Cardiac fibroblast (primary cell): ENCODE data around the gene TIMM10.

Source experiments
- DNase-seq, 2 donors: peaks; one replicate each; pipeline versions ENCODE4 v3.0.0 to v3.0.0-alpha.2; 2010; ENCODE audit warnings: low read depth in 2 of 2
- H3K4me3 ChIP-seq, 2 donors: replicated peaks in 1 of 2; 1 replicate in 1 of 2; 2 replicates in 1 of 2; pipeline ENCODE4 v1.5.1; 2011; ENCODE audit warnings: low read depth in 2 of 2, low read length in 2 of 2, mild to moderate bottlenecking in 2 of 2, moderate library complexity in 1 of 2
- TF ChIP-seq, protein P1 (sequence below): IDR thresholded peaks from one replicate; pipeline ENCODE4 v1.5.1; 2011; ENCODE audit warnings: low read depth, mild to moderate bottlenecking, low read length, inconsistent platforms

The TIMM10 gene

DNA sequence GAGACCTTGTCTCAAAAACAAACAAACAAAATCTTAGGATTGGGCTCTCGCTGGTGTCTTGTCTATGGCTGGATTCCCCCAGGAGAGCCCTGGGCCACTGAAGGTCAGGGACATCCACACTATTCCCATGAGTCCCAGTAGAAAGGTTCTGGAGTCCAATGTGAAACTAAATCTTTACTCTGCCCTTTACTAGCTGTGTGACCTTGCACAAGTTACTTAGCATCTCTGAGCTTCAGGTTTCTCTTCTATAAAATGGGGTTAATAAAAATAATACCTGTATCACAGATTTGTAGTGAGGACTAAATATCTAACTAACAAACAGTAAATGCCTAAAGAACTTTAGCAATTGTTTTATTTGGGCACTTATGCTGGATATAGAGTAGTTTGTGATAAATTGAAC lies 24.0 kb downstream of the TIMM10 start:
- DNase-seq: no peak
- no peak overlapping the region for H3K4me3 ChIP-seq
- TF ChIP-seq, protein P1, sequence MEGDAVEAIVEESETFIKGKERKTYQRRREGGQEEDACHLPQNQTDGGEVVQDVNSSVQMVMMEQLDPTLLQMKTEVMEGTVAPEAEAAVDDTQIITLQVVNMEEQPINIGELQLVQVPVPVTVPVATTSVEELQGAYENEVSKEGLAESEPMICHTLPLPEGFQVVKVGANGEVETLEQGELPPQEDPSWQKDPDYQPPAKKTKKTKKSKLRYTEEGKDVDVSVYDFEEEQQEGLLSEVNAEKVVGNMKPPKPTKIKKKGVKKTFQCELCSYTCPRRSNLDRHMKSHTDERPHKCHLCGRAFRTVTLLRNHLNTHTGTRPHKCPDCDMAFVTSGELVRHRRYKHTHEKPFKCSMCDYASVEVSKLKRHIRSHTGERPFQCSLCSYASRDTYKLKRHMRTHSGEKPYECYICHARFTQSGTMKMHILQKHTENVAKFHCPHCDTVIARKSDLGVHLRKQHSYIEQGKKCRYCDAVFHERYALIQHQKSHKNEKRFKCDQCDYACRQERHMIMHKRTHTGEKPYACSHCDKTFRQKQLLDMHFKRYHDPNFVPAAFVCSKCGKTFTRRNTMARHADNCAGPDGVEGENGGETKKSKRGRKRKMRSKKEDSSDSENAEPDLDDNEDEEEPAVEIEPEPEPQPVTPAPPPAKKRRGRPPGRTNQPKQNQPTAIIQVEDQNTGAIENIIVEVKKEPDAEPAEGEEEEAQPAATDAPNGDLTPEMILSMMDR: no peak

DNA sequence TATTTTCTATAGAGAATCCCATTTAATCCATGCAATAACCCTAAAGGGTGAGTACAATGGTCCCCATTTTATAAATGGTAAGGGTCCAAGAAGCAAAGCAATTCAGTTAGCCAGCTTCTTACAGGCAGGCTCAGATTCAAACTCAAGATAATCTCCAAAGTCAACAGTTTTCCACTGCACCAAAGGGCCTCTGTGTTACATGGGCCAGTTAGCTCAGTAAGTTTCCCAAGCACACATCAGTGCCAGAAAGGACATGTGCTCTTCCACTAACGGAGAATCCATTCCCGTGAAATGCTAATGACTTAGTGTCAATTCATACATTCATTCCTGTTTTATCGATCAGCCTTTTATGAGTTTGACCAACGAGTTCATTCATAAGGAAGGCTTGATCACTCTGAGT lies 26.0 kb downstream of the TIMM10 start:
- no peak for DNase-seq
- H3K4me3 ChIP-seq: no peak overlapping the region
- TF ChIP-seq, protein P1: no peak

DNA sequence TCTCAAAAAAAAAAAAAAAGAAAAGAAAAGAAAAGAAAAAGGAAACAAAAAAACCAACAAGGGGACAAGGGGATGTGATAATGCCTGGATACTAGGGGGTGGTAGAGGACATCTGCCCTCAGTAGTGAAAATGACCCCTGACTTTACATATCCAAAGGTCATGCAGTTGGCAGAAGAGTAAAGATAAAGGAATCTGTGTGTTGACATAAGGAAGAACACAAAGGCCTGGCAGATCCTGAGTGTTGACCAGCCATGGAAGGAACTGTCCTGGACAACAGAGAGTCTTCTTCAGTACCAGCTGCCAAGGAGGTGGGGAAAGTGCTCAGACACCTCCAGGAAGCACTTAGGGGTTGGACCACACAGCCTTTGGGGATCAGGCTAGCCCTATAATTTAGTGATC lies 27.7 kb downstream of the TIMM10 start:
- DNase-seq: no peak
- TF ChIP-seq, protein P1: no peak

DNA sequence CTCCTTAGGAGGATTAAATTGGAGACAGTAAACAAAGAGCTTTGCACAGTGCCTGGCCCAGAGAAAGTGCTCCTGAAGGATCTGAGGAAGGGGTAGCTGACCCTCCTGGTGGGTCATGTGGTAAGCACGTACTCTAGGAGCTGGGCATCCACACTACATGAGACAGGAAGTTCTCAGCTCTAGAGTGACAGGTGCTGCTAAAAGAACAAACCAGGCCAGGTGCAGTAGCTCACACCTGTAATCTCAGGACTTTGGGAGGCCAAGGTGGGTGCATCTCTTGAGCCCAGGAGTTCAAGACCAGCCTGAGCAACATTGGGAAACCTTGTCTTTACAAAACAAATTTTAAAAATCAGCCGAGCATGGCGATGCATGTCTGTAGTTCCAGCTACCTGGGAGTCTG lies 28.2 kb downstream of the TIMM10 start:
- TF ChIP-seq, protein P1: no peak
- no peak overlapping the region for H3K4me3 ChIP-seq
- DNase-seq: no peak

More for the DNA sequence above, 27.7 kb downstream of the TIMM10 start:
- no peak overlapping the region for H3K4me3 ChIP-seq

DNA sequence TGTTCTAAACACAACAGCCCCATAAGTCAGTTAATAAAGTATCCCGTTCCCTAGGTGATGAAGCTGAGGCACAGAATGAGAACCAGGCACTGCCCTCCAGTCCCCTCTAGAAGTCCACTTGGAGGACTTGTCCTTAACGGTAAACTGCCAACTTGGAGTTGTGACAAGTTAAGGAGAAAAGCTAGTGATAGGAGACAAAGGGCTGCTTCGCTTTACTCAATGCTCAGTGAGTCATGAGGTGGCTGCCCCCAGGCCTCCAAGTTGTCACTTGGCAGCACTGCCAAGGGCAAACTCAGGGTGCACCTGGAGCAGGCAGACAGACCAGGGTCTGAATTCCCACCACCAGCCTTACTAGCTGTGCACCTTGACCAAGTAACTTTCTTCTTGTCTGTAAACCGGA lies 28.6 kb downstream of the TIMM10 start:
- peak in 1 of 2 donors; percentile 24 for DNase-seq
- no peak overlapping the region for H3K4me3 ChIP-seq
- TF ChIP-seq, protein P1: no peak

DNA sequence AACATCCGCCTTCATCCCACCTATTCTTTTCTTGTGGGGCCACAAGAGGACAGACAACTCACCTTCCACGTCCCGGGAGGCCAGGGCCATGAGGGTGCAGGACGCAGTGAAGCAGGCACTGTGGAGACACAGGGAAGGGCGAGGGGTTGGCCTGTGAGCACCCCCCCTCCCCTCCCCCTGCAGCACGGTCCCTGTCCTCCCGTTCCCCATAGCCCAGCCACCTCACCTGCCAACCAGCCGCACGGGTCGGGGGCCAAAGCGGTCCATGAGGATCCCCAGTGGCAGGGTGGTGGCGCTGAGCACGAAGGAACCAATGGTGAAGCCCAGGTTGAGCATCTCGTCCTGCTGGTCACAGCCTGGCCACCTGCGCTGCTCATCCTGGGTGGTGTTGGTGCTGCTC lies 29.6 kb downstream of the TIMM10 start:
- TF ChIP-seq, protein P1: no peak
- no peak for DNase-seq
- H3K4me3 ChIP-seq: no peak overlapping the region

DNA sequence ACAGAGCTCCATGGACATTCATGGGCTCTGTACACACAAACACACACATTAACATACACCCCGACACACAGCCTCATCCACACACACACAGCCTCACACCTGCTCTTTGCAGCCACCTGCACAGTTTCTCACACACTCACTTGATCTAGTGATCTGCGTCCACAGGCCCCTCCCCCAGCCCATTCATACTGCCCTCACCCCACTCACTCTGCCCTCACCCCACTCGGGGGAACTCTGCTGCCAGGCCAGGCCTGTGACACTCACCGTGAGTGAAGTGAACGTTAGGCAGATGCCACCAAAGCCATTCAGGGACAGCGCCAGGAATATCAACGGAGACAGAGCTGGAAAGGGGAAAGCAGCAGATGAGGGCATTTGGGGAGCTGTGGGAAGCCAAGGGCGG lies 30.0 kb downstream of the TIMM10 start:
- TF ChIP-seq, protein P1: no peak
- no peak overlapping the region for H3K4me3 ChIP-seq
- DNase-seq: no peak
